Activated CD4-positive, alpha-beta memory T cell treated with anti-CD3 and anti-CD28 coated beads for 36 hours (primary cell): ENCODE results near the gene CABLES1. TPM values are rescaled to one million over a fixed set of nuclear protein-coding genes. Genes with fewer than 3 reads are reported as not detected.

Experiments used
- CTCF ChIA-PET: fragments of 350-600 bp; sonication (Branson Sonifier 250); formaldehyde crosslinking; loops from one replicate; lab custom pipeline; 2021; ENCODE audit warnings: antibody characterized with exemption, inconsistent platforms; lab: Charles Lee
- POLR2A ChIA-PET: fragments of 350-600 bp; sonication (Branson Sonifier 250); formaldehyde crosslinking; loops from one replicate; lab custom pipeline; 2021; ENCODE audit warnings: antibody characterized with exemption; lab: Charles Lee
- DNase-seq: peaks from one replicate; pipeline ENCODE4 v3.0.0-alpha.2; 2020
- H3K27ac Mint-ChIP-seq: one replicate; pipeline ENCODE4 v1.8.0; 2021; ENCODE audit warnings: mixed read lengths
- H3K27me3 Mint-ChIP-seq: one replicate; pipeline ENCODE4 v1.8.0; 2021; ENCODE audit warnings: mixed read lengths
- H3K36me3 Mint-ChIP-seq: one replicate; pipeline ENCODE4 v1.8.0; 2021; ENCODE audit warnings: mixed read lengths
- H3K4me1 Mint-ChIP-seq: one replicate; pipeline ENCODE4 v1.8.0; 2021; ENCODE audit warnings: low read depth, mixed read lengths
- H3K4me3 Mint-ChIP-seq: one replicate; pipeline ENCODE4 v1.8.0; 2021; ENCODE audit warnings: mild to moderate bottlenecking, mixed read lengths
- H3K9me3 Mint-ChIP-seq: one replicate; pipeline ENCODE4 v1.8.0; 2021; ENCODE audit warnings: mixed read lengths
- intact Hi-C: fragments of 100-400 bp; cut with micrococcal nuclease; formaldehyde crosslinking; loops from one replicate; pipeline ENCODE4 v1.15.1; 2023
- total RNA-seq, 2 experiments: library from RNA; stranded (reverse); gene quantifications; one replicate each; pipeline ENCODE4 v1.2.3, GENCODE V29; 2021

The CABLES1 gene
- total RNA-seq, 2 experiments from 2014 or later = 1.2 to 2.2 TPM

GRCh38 chr18:23115683-23116096 is 19.6 kb upstream of the CABLES1 start:
- ChIA-PET CTCF (no interaction called here), POLR2A (no interaction called here)
- no peaks in the 10 kb centered on the region for H3K9me3 Mint-ChIP-seq
- H3K27ac Mint-ChIP-seq = no peak overlapping the region
- H3K36me3 Mint-ChIP-seq = no peaks in the 10 kb centered on the region
- intact Hi-C loops = no loop called here
- no peak overlapping the region for H3K4me3 Mint-ChIP-seq
- peaks cover 9% of the 10 kb centered on the region for H3K4me1 Mint-ChIP-seq
- no peaks in the 10 kb centered on the region for H3K27me3 Mint-ChIP-seq
- DNase-seq = no peak

- H3K4me1 Mint-ChIP-seq = no peaks in the 10 kb centered on the region
Measured at GRCh38 chr18:23121133-23121532, 14.2 kb upstream of the CABLES1 start.

GRCh38 chr18:23122334-23123229 is 12.7 kb upstream of the CABLES1 start:
- Mint-ChIP-seq H3K27me3 (no peaks in the 10 kb centered on the region), H3K4me3 (no peak overlapping the region), H3K27ac (no peak overlapping the region), H3K9me3 (no peaks in the 10 kb centered on the region), H3K4me1 (no peaks in the 10 kb centered on the region), H3K36me3 (no peaks in the 10 kb centered on the region)
- ChIA-PET CTCF (interaction anchor here (2.8 kb wide), 1 partner anchor 9 kb away, joined by 8 read pairs; no protein-coding TSS in a partner anchor), POLR2A (no interaction called here)
- DNase-seq = no peak
- intact Hi-C loops = no loop called here

More at GRCh38 chr18:23121133-23121532, 14.2 kb upstream of the CABLES1 start:
- ChIA-PET POLR2A (no interaction called here), CTCF (interaction anchor here (2.8 kb wide), 1 partner anchor 11 kb away, joined by 8 read pairs; no protein-coding TSS in a partner anchor)
- intact Hi-C loops = no loop called here
- Mint-ChIP-seq H3K27ac (no peak overlapping the region), H3K36me3 (no peaks in the 10 kb centered on the region), H3K9me3 (no peaks in the 10 kb centered on the region), H3K4me3 (no peak overlapping the region), H3K27me3 (no peaks in the 10 kb centered on the region)
- DNase-seq = no peak

- Mint-ChIP-seq H3K4me1 (no peaks in the 10 kb centered on the region), H3K27me3 (peaks cover 2% of the 10 kb centered on the region), H3K36me3 (no peaks in the 10 kb centered on the region), H3K4me3 (no peak overlapping the region), H3K9me3 (no peaks in the 10 kb centered on the region), H3K27ac (no peak overlapping the region)
- intact Hi-C loops = no loop called here
- no peak for DNase-seq
- ChIA-PET POLR2A (no interaction called here), CTCF (interaction anchor here (1.0 to 1.1 kb wide), 4 partner anchors 13 to 285 kb away, joined by 3 to 6 read pairs (median 3); no protein-coding TSS in a partner anchor)
Measured at GRCh38 chr18:23126376-23127056, 8.8 kb upstream of the CABLES1 start.

GRCh38 chr18:23127090-23127489 is 8.2 kb upstream of the CABLES1 start:
- ChIA-PET POLR2A (no interaction called here), CTCF (interaction anchor here (0.6 to 1.1 kb wide), 5 partner anchors 13 to 285 kb away, joined by 3 to 6 read pairs (median 3); no protein-coding TSS in a partner anchor)
- Mint-ChIP-seq H3K4me3 (no peak overlapping the region), H3K4me1 (peaks cover 4% of the 10 kb centered on the region), H3K27me3 (peaks cover 7% of the 10 kb centered on the region), H3K27ac (no peak overlapping the region), H3K36me3 (no peaks in the 10 kb centered on the region), H3K9me3 (no peaks in the 10 kb centered on the region)
- no peak for DNase-seq
- intact Hi-C loops = no loop called here

- H3K9me3 Mint-ChIP-seq = no peaks in the 10 kb centered on the region
- H3K36me3 Mint-ChIP-seq = peaks cover 2% of the 10 kb centered on the region
- intact Hi-C loops = loop anchor here (5.0 kb wide), 3 partner anchors 197 to 373 kb away; partner anchors contain the start of genes RBBP8 and RMC1
- H3K27ac Mint-ChIP-seq = no peak overlapping the region
- H3K27me3 Mint-ChIP-seq = peaks cover 16% of the 10 kb centered on the region
- CTCF ChIA-PET = interaction anchor here (0.6 to 8.8 kb wide), 9 partner anchors 11 to 331 kb away, joined by 3 to 126 read pairs (median 3); no protein-coding TSS in a partner anchor
- DNase-seq = no peak
- no peak overlapping the region for H3K4me3 Mint-ChIP-seq
- H3K4me1 Mint-ChIP-seq = peaks cover 10% of the 10 kb centered on the region
- POLR2A ChIA-PET = interaction anchor here (0.8 kb wide), 1 partner anchor 282 kb away, joined by 3 read pairs; no protein-coding TSS in a partner anchor
Measured at GRCh38 chr18:23129355-23130002, 5.8 kb upstream of the CABLES1 start.

GRCh38 chr18:23131693-23132319 is 3.5 kb upstream of the CABLES1 start:
- no peak overlapping the region for H3K27ac Mint-ChIP-seq
- peaks cover 25% of the 10 kb centered on the region for H3K27me3 Mint-ChIP-seq
- peak; percentile 55 for DNase-seq
- POLR2A ChIA-PET = interaction anchor here (0.7 kb wide), 1 partner anchor 199 kb away, joined by 3 read pairs; the partner anchor contains the start of gene RBBP8
- CTCF ChIA-PET = interaction anchor here (0.6 to 8.8 kb wide), 34 partner anchors 10 to 440 kb away, joined by 3 to 126 read pairs (median 4); partner anchors contain the start of gene RIOK3
- H3K36me3 Mint-ChIP-seq = peaks cover 2% of the 10 kb centered on the region
- H3K4me3 Mint-ChIP-seq = peak overlapping the region; percentile 8
- intact Hi-C loops = loop anchor here (1.0 to 5.0 kb wide), 6 partner anchors 200 to 370 kb away; partner anchors contain the start of genes RBBP8 and RMC1
- H3K4me1 Mint-ChIP-seq = peaks cover 14% of the 10 kb centered on the region
- no peaks in the 10 kb centered on the region for H3K9me3 Mint-ChIP-seq

- CTCF ChIA-PET = interaction anchor here (0.6 to 8.8 kb wide), 4 partner anchors 227 to 335 kb away, joined by 3 to 126 read pairs (median 10); no protein-coding TSS in a partner anchor
- H3K4me3 Mint-ChIP-seq = peak overlapping the region; percentile 64
- intact Hi-C loops = loop anchor here (1.0 to 5.0 kb wide), 5 partner anchors 97 to 368 kb away; partner anchors contain the start of genes RBBP8, RIOK3 and RMC1
- peaks cover 14% of the 10 kb centered on the region for H3K4me1 Mint-ChIP-seq
- DNase-seq = peak; percentile 54
- no peak overlapping the region for H3K27ac Mint-ChIP-seq
- H3K9me3 Mint-ChIP-seq = no peaks in the 10 kb centered on the region
- POLR2A ChIA-PET = no interaction called here
- H3K36me3 Mint-ChIP-seq = peaks cover 2% of the 10 kb centered on the region
- H3K27me3 Mint-ChIP-seq = peaks cover 40% of the 10 kb centered on the region
Measured at GRCh38 chr18:23133860-23134779, 1.2 kb upstream of the CABLES1 start.

- intact Hi-C loops = loop anchor here (2.0 kb wide), 1 partner anchor 95 kb away; no protein-coding TSS in a partner anchor
- CTCF ChIA-PET = interaction anchor here (8.8 kb wide), 1 partner anchor 276 kb away, joined by 126 read pairs; no protein-coding TSS in a partner anchor
Measured at GRCh38 chr18:23135550-23136325, 453 bp downstream of the CABLES1 start.

More at GRCh38 chr18:23135550-23136325, 453 bp downstream of the CABLES1 start:
- DNase-seq = peak; percentile 16
- POLR2A ChIA-PET = no interaction called here
- H3K27me3 Mint-ChIP-seq = peaks cover 42% of the 10 kb centered on the region
- H3K9me3 Mint-ChIP-seq = no peaks in the 10 kb centered on the region
- no peak overlapping the region for H3K27ac Mint-ChIP-seq
- peaks cover 2% of the 10 kb centered on the region for H3K36me3 Mint-ChIP-seq
- H3K4me1 Mint-ChIP-seq = peaks cover 14% of the 10 kb centered on the region
- H3K4me3 Mint-ChIP-seq = no peak overlapping the region
